GM21381 (cell line): ENCODE results near the gene GSTA5.
"Not testable (repeated sequence)": the region's sequence is repeated elsewhere in the genome, so short reads cannot be mapped to it uniquely, and the experiment has no call there.

Source experiments
- ATAC-seq: cut with Tn5 transposase; IDR thresholded peaks from one replicate; pipeline ENCODE4 v1.9.1; 2021; ENCODE audit warnings: mild to moderate bottlenecking, moderate library complexity; ENCODE audit not compliant: unreplicated experiment

Gene GSTA5

DNA sequence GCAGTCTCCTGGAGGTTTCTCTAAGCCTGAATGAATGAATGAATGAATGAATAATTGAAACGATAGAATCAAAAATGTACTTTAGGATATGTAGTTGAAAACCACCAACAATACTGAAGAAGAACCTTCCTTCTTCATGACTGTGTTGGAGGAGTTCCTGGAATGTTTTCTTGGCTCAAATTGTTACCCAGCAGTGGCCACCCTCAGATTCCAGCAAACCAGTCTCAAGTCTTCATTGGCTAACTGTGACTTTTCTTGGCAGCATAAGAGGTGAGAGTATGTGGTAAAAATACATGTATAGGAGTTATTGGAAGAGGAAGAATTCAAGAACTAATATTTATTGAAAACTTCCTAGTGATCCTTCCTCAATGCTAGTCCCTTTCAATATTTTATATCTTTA lies 41.3 kb downstream of the GSTA5 start:
- not testable (repeated sequence) for ATAC-seq

- not testable (repeated sequence) for ATAC-seq
Measured at GRCh38 chr6:52794366-52794765, 46.2 kb downstream of the GSTA5 start.

DNA sequence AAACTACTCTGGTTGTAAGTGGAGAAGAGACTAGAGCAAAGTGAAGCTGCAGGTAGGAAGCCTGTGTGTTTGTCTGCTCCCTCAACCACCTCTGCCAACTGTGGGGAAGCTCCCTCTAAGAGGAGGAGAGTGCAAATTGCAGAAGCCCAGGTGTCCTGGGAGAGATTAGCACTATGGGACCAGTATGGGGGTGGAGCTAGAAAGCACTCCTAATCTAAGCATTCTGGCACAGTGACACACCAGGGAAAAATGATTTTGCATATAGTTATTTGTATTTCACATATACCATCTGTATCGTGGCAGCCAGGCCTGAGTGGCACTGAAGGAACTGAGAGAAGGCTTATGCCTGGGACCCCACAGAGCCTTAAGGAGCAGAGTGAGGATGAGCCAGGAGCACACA lies 49.8 kb downstream of the GSTA5 start:
- ATAC-seq = no peak

DNA sequence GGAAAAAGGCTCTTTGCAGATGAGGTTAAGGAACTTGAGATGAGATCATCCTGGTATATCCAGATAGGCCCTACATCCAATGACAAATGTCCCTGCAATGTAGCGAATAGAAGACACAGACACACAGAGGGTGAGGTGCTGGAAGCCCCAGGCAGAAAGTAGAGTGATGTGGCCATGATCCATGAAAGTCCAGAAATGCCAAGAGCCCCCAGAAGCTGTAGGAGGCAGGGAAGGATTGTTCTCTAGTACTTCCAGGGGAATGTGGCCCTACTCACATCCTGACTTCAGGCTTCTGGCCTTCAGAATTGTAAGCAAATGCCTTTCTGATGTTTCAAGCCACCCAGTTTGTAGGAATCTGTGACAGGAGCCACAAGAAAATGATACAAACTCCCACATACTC lies 51.0 kb downstream of the GSTA5 start:
- not testable (repeated sequence) for ATAC-seq

- no peak for ATAC-seq
Measured at GRCh38 chr6:52788478-52788877, 52.1 kb downstream of the GSTA5 start.

- no peak for ATAC-seq
Measured at GRCh38 chr6:52787917-52788316, 52.7 kb downstream of the GSTA5 start.

DNA sequence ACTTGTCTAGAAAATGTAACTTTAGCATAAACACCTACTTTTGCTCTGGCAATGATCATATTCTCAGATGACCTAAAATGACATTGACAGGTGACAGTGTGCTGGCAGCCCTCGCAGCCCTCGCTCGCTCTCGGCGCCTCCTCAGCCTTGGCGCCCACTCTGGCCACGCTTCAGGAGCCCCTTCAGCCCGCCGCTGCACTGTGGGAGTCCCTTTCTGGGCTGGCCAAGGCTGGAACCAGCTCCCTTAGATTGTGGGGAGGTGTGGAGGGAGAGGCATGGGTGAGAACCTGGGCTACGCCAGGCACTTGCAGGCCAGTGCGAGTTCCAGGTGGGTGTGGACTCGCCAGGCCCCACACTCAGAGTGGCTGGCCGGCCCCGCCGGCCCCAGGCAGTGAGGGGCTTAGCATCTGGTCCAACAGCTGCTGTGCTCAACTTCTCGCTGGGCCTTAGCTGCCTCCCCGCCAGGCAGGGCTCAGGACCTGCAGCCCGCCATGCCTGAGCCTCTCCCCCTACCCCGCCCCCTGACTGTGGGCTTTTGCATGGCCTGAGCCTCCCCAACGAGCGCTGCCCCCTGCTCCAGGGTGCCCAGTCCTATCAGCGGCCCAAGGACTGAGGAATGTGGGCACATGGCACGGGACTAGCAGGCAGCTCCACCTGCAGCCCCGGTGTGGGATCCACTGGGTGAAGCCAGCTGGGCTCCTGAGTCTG lies 54.2 kb downstream of the GSTA5 start:
- no peak for ATAC-seq

DNA sequence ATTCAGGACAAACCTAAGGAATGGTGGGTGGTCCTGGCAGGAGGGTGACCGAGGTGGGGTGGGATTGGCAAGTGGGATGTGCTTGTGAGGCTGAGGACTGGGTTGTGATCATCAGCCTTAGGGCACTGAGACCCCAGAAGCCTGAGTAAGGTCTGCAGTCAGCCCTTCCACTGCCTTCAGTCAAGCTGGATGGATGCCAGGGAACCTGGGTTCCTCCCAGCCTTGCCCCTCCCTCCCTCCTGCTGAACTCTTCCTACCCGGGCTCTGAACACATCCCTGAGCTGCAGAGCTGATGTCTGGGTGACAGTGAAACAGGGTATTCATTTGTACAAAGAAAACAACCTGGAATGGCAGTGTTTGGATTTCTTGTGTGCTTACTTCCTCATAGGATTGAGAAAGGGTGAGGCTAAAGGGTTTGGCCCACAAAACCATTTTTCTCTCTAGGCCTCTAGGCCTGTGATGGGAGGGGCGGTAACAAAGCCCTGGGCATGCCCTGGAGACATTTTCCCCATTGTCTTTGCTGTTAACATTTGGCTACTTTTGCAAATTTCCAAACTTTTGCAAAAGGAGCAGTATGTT lies 57.8 kb downstream of the GSTA5 start:
- not testable (repeated sequence) for ATAC-seq

DNA sequence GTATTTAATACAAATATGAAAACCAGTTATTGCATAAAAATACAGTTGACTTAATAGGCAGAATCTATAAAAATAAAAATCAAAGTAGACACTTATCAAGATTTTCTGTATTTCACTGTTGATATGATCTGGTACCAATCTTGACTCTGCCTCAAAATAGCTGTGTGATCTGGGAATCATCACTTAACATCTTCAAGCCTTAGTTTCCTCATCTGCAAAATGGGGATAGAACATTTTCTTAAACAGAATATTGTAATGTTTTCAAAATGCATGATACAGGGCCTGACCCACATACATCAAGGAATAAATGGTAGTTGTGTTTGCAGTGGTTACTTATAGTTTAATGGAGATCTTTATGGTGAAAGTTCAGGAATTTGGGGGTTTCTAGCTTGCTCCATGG lies 58.4 kb downstream of the GSTA5 start:
- not testable (repeated sequence) for ATAC-seq
